Epidermal melanocyte (primary cell): ENCODE data around the gene KCNH3.
"Not testable (repeated sequence)": the region's sequence is repeated elsewhere in the genome, so short reads cannot be mapped to it uniquely, and the experiment has no call there.

ENCODE experiments used
- DNase-seq: peaks from one replicate; pipeline ENCODE4 v3.0.0; 2011; ENCODE audit warnings: low spot score; ENCODE audit not compliant: insufficient read length

The KCNH3 gene

GRCh38 chr12:49538510-49539403, at the start of gene KCNH3:
KCNH3 (plus strand) TSS chr12:49539030; CDS start chr12:49539417, 387 bp downstream.
- DNase-seq: peak; percentile 83

- no peak for DNase-seq
Measured at GRCh38 chr12:49489154-49489553, 49.7 kb upstream of the KCNH3 start.

- no peak for DNase-seq
Measured at GRCh38 chr12:49489720-49490119, 49.1 kb upstream of the KCNH3 start.

- DNase-seq: no peak
Measured at GRCh38 chr12:49491823-49492222, 47.0 kb upstream of the KCNH3 start.

GRCh38 chr12:49493900-49494299, 44.9 kb upstream of the KCNH3 start:
- no peak for DNase-seq

- no peak for DNase-seq
Measured at GRCh38 chr12:49496417-49497360, 42.1 kb upstream of the KCNH3 start.

- DNase-seq: no peak
Measured at GRCh38 chr12:49501895-49502294, 36.9 kb upstream of the KCNH3 start.

- DNase-seq: no peak
Measured at GRCh38 chr12:49502590-49502989, 36.2 kb upstream of the KCNH3 start.

- DNase-seq: no peak
Measured at GRCh38 chr12:49503674-49504180, 35.1 kb upstream of the KCNH3 start.

- DNase-seq: no peak
Measured at GRCh38 chr12:49505672-49506071, 33.2 kb upstream of the KCNH3 start.

GRCh38 chr12:49507139-49507538, 31.7 kb upstream of the KCNH3 start:
- no peak for DNase-seq

GRCh38 chr12:49509681-49510080, 29.1 kb upstream of the KCNH3 start:
- not testable (repeated sequence) for DNase-seq

- no peak for DNase-seq
Measured at GRCh38 chr12:49511410-49511809, 27.4 kb upstream of the KCNH3 start.

GRCh38 chr12:49512546-49512945, 26.3 kb upstream of the KCNH3 start:
- DNase-seq: no peak

- no peak for DNase-seq
Measured at GRCh38 chr12:49515266-49515665, 23.6 kb upstream of the KCNH3 start.

- DNase-seq: no peak
Measured at GRCh38 chr12:49518914-49519573, 19.8 kb upstream of the KCNH3 start.

- no peak for DNase-seq
Measured at GRCh38 chr12:49519574-49519936, 19.3 kb upstream of the KCNH3 start.

GRCh38 chr12:49521389-49521788, 17.4 kb upstream of the KCNH3 start:
- DNase-seq: no peak

GRCh38 chr12:49524660-49525324, 14.0 kb upstream of the KCNH3 start:
- DNase-seq: no peak

- no peak for DNase-seq
Measured at GRCh38 chr12:49525942-49526341, 12.9 kb upstream of the KCNH3 start.
